ENCODE results near the gene FOXA3. TPM values are rescaled to one million over a fixed set of nuclear protein-coding genes. Genes with fewer than 3 reads are reported as not detected.

Gene FOXA3
- polyA plus RNA-seq = not detected in 2 replicates

GRCh38 chr19:45863840-45864628 lies at the start of gene FOXA3:
Gene FOXA3, plus strand, starts transcription at chr19:45864326. Its CDS starts 131 bp downstream, at chr19:45864457.

DNA sequence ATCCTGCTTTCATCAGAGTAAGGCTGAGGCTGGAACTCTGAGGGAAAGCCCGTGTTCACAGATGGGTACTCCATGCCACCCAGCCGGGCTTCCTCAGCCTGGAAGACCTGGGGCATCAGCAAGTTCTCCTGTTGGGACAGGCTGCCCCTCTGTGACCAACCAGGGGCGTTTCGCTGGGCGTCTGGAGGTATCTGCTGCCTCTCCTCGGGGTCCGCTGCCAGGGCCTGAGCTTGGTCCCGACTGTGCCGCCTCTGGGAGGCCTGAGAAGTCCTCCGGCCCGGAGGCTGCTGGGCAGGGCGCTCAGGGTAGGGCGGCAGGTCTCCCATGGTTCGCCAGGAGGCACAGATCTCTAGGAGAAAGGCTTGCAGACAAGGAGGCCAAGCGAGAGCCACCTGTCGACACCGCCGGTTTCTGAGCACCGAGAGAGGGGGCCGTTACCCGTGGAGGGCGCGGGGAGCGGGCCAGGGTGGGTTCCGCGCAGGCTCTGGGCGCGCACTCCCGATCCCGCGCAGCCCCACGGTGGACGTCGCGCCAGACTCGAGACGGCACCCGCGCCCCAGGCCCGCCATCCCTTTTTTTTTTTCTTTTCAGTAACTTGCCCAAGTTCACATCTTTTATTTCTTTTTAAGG lies 49.2 kb upstream of the FOXA3 start, which contains the start of gene RSPH6A:
RSPH6A (minus strand) TSS at position 458 of the 630 bp plus-strand sequence; CDS start at position 326, 132 bp downstream.

DNA sequence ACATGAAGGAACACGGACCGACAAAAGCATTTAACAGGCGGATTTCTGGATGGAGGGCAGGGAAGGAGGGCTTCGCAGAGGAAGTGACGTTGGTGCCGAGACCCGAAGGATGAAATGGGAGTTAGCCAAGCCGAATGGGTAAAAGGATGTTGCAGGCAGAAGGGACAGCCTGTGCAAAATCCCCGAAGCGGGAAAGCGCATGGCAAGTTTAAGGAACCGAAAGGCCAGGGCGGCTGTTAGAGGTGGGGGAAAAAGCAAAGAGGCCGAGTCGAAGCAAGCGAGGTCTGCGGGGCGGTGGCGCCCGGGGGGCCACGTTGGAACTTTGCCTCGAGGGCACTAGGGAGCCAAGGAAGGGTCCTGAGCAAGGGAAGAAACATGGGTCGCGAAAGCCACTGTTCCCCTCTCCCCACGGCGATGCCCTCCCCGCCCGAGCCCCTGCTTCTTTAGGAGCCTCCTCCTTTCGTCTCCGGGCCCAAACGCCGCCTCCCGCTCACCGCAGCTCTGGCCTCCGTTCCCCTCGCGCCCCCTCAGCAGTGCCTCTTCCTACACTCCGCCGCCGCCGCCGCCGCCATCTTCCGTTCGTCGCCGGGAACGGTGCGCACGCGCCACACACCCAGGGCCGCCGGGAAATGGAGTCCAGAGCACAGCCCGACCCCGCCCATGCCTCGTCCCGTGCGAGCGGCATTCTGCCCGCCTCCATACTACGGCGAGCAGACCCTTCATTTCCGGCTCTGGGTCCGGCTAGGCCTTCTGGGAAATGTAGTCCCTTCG lies 1.4 kb upstream of the FOXA3 start, which contains the start of gene SYMPK:
SYMPK (minus strand) TSS at position 584 of the 771 bp plus-strand sequence. CDS start 8,652 bp downstream, outside the sequence.

GRCh38 chr19:45885556-45886426 lies 21.7 kb downstream of the FOXA3 start, which contains the start of gene IRF2BP1:
Gene IRF2BP1, minus strand, starts transcription at chr19:45886141. Its CDS starts 367 bp downstream, at chr19:45885774.

DNA sequence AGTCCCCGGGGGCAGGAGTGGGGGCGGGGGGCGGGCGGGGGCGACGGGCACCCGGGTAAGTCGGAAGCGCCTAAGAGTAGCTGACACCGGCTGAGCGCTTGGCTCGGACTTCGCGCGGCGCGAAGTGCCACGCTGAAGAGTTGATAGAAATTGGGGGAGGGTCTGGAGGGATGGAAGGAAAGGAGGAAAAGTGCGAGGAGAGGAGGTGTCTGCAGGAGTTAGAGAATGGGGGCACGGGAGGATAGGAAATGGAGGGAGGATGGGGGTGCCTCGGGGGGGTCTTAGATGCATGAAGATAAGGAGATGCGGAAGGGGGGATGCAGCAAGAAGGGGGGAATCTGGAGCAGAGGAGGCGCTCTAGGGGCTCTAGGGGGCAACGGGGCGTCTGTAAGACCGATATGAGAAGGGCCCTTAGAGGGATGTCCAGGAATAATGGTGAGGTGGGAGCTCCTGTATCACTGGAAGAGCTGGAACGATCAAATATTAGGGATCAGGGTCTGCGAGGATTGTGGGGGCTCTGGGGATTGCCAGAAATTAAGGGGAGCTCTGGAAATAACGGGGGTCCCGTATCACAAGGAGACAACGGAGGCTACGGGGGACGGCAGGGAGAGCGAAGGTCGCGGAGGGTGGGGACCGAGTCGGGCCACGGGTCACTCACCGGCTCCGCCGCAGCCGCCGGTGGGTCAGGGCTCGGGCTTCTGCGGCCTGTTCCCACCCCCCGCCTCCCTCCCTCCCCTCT lies 38.0 kb downstream of the FOXA3 start, which contains the start of gene MYPOP:
MYPOP (minus strand) TSS at position 702 of the 739 bp plus-strand sequence. CDS start 840 bp downstream, outside the sequence.

DNA sequence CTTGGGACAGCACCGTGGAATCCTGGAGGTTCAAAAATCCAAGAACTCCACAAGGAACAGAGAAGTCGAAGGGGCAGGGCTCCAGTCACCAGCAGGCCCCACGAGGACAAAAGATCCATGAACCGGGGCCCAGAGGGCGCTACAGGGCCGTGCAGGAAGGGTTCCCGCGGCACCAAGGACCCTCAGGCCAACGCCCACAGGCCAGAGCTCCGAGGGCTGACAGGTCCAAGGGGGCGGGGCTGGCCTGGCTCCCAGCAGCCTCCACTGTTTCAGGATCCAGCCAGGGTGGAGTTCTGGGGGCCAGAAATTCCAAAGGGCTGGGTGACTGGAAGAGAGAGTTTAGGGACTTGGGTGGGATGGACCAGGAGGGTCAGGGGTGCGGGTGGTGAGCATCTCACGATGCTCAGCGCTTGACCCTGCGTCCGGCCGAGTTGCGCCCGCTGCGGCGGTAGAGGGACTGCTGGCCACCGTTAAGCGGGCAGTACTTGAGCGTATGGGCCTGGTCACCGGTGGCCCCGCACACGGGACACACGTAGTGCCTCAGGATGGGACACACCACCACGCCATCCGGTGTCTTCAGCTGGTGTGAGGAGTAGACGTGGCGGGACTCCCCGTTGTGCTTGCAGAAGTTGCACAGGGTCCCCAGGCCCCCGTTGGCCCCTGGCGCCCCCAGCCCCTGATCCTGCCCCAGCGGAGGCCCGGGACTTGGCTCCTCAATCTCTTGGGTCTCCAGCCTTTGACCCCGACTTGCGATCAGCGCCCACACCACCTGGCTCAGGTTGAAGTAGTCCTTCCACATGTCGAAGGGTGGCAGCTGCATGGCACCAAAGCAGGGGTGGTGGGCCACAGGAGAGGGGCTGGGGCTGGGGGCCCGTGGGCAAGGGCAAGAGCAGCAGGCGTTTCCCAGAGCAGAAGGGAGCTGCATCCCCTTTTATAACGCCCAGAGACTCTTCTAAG lies 50.0 kb downstream of the FOXA3 start, which contains the start of gene NANOS2:
NANOS2 (minus strand) TSS at position 905 of the 957 bp plus-strand sequence; CDS start at position 820, 85 bp downstream.

Other genes with a start within 250 kb of the FOXA3 start
- 0.40 TPM in 1 of 2 replicates, not detected in the other for gene EML2, start 224.9 kb upstream of the FOXA3 start, polyA plus RNA-seq
- gene GIPR, start 196.1 kb upstream of the FOXA3 start, polyA plus RNA-seq = not detected in 2 replicates
- 825 and 870 TPM in 2 replicates for gene SNRPD2, start 172.4 kb upstream of the FOXA3 start, polyA plus RNA-seq
- 0.39 and 1.7 TPM in 2 replicates for gene QPCTL, start 171.7 kb upstream of the FOXA3 start, polyA plus RNA-seq
- gene FBXO46, start 133.4 kb upstream of the FOXA3 start, polyA plus RNA-seq = 0.42 and 0.56 TPM in 2 replicates
- gene MEIOSIN, start 130.9 kb upstream of the FOXA3 start, polyA plus RNA-seq = not detected in 2 replicates
- gene SIX5, start 95.1 kb upstream of the FOXA3 start, polyA plus RNA-seq = not detected in 2 replicates
- gene DMPK, start 81.8 kb upstream of the FOXA3 start, polyA plus RNA-seq = 0.67 and 1.2 TPM in 2 replicates
- gene DMWD, start 71.5 kb upstream of the FOXA3 start, polyA plus RNA-seq = 5.3 and 6.8 TPM in 2 replicates
- not detected in 2 replicates for gene RSPH6A, start 49.0 kb upstream of the FOXA3 start, polyA plus RNA-seq
- gene SYMPK, start 1.2 kb upstream of the FOXA3 start, polyA plus RNA-seq = 0.63 and 1.2 TPM in 2 replicates
- gene IRF2BP1, start 21.8 kb downstream of the FOXA3 start, polyA plus RNA-seq = 0.77 and 1.9 TPM in 2 replicates
- 2.1 and 4.6 TPM in 2 replicates for gene MYPOP, start 38.3 kb downstream of the FOXA3 start, polyA plus RNA-seq
- not detected in 2 replicates for gene NANOS2, start 50.5 kb downstream of the FOXA3 start, polyA plus RNA-seq
- gene NOVA2, start 109.5 kb downstream of the FOXA3 start, polyA plus RNA-seq = 2.3 and 2.6 TPM in 2 replicates
- not detected in 2 replicates for gene CCDC61, start 131.1 kb downstream of the FOXA3 start, polyA plus RNA-seq
- gene PGLYRP1, start 158.7 kb downstream of the FOXA3 start, polyA plus RNA-seq = not detected in 2 replicates
- 6.8 and 12.4 TPM in 2 replicates for gene IGFL4, start 176.7 kb downstream of the FOXA3 start, polyA plus RNA-seq

All from Purkinje cell (primary cell).